Measurements from ENCODE around the gene ZBTB5.
A peak's percentile ranks its signal among the peaks of the same experiment; 100 is the strongest.
"Not testable (repeated sequence)": the region's sequence is repeated elsewhere in the genome, so short reads cannot be mapped to it uniquely, and the experiment has no call there.

Gene ZBTB5

DNA sequence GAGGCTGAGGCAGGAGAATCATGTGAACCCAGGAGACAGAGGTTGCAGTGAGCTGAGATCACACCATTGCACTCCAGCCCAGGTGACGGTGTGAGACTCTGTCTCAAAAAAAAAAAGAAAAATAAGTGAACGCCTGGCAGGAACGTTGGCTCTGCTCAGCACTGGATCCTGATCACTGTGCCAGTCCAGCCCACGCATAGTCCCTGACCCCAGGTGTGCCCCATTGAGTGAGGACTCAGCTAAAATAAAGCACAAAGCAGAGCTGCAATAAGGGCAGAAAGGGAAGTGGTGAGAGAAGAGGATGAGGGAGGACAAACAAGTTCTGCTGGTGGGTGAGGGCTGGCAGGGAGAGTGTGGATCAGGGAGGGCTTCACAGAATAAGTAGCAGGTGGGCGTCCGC is 38.4 kb downstream of the ZBTB5 start:
- H3K9me2 ChIP-seq (replicated peaks; ENCODE audit: insufficient read depth, low read length), result no peaks in the 10 kb centered on the region
- no peaks in the 10 kb centered on the region for H3F3A ChIP-seq (ENCODE audit: insufficient read depth)
- no peak overlapping the region for H3K4me2 ChIP-seq (ENCODE audit: low read depth, low read length, poor library complexity, severe bottlenecking)
- no peak overlapping the region for H2AFZ ChIP-seq (ENCODE audit: low read depth, low read length, severe bottlenecking)
- TF ChIP-seq, protein P1, sequence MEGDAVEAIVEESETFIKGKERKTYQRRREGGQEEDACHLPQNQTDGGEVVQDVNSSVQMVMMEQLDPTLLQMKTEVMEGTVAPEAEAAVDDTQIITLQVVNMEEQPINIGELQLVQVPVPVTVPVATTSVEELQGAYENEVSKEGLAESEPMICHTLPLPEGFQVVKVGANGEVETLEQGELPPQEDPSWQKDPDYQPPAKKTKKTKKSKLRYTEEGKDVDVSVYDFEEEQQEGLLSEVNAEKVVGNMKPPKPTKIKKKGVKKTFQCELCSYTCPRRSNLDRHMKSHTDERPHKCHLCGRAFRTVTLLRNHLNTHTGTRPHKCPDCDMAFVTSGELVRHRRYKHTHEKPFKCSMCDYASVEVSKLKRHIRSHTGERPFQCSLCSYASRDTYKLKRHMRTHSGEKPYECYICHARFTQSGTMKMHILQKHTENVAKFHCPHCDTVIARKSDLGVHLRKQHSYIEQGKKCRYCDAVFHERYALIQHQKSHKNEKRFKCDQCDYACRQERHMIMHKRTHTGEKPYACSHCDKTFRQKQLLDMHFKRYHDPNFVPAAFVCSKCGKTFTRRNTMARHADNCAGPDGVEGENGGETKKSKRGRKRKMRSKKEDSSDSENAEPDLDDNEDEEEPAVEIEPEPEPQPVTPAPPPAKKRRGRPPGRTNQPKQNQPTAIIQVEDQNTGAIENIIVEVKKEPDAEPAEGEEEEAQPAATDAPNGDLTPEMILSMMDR (IDR thresholded peaks at IDR 0.05; ENCODE audit: insufficient read depth, low read length, poor library complexity, severe bottlenecking), result no peak
- TF ChIP-seq EZH2phosphoT487 (conservative IDR thresholded peaks at IDR 0.05; ENCODE audit: low read length), result no peak
- no peaks in the 10 kb centered on the region for H4K20me1 ChIP-seq (ENCODE audit: low read depth, low read length)
- H3K27ac ChIP-seq (ENCODE audit: low read depth, low read length), result no peak overlapping the region
- H3K27me3 ChIP-seq (ENCODE audit: low read length), result no peaks in the 10 kb centered on the region
- no peak overlapping the region for H3K4me3 ChIP-seq (ENCODE audit: insufficient read depth, low read length, poor library complexity, severe bottlenecking)
- no peaks in the 10 kb centered on the region for H3K9me3 ChIP-seq (ENCODE audit: insufficient read depth, low read length)
- H3K9ac ChIP-seq (ENCODE audit: low read length), result no peak overlapping the region
- peaks cover 4% of the 10 kb centered on the region; the same call in 1 of the 2 replicates for H3K36me3 ChIP-seq (ENCODE audit: low read length)
- peaks cover 39% of the 10 kb centered on the region for H3K79me2 ChIP-seq (ENCODE audit: insufficient read depth, low read length)

DNA sequence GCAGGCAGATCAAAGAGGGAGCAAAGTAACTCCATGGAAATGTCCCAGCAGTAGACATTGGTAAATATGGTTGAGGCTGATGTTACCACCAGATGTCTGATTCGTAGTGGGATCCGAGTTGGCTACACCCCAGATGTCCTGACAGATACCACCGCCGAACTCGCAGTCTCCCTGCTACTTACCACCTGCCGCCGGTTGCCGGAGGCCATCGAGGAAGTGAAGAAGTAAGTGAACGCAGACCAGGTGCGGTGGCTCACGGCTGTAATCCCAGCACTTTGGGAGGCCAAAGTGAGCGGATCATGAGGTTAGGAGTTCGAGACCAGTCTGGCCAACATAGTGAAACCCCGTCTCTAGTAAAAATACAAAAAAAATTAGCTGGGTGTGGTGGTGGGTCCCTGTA is 38.8 kb downstream of the ZBTB5 start:
- not testable (repeated sequence) for H4K20me1 ChIP-seq (ENCODE audit: low read depth, low read length); H3K27me3 ChIP-seq (ENCODE audit: low read length); H3K4me3 ChIP-seq (ENCODE audit: insufficient read depth, low read length, poor library complexity, severe bottlenecking); H3K9me3 ChIP-seq (ENCODE audit: insufficient read depth, low read length); H3F3A ChIP-seq (ENCODE audit: insufficient read depth); H3K9me2 ChIP-seq (replicated peaks; ENCODE audit: insufficient read depth, low read length); H3K9ac ChIP-seq (ENCODE audit: low read length); H3K4me2 ChIP-seq (ENCODE audit: low read depth, low read length, poor library complexity, severe bottlenecking); H3K36me3 ChIP-seq (ENCODE audit: low read length); H3K27ac ChIP-seq (ENCODE audit: low read depth, low read length); H2AFZ ChIP-seq (ENCODE audit: low read depth, low read length, severe bottlenecking)
- H3K79me2 ChIP-seq (ENCODE audit: insufficient read depth, low read length), result peaks cover 41% of the 10 kb centered on the region

DNA sequence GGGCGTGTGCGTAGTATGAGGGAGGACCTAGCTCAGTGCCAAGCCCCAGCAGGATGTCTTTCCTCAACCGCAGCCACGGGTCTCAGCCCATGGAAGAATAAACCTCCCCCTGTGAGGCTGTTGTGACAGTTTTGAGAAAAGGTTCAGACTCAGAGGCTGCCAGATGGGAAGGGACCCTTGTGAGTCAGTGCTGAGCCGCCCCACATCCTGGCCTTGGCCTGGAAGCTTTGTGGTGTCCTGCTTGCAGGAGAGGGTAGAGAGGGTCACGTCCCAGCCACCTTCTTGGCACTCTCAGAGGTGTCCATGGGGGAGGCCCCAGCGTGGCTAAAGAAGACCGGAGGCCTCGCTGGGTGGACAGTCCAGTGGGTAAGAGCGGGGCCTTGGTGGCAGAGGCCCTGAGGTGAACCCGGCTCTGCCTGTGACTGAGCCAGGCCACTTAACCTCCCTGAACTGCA is 39.9 kb downstream of the ZBTB5 start:
- no peak overlapping the region for H2AFZ ChIP-seq (ENCODE audit: low read depth, low read length, severe bottlenecking)
- H4K20me1 ChIP-seq (ENCODE audit: low read depth, low read length), result no peaks in the 10 kb centered on the region
- no peak overlapping the region for H3K9ac ChIP-seq (ENCODE audit: low read length)
- H3K4me2 ChIP-seq (ENCODE audit: low read depth, low read length, poor library complexity, severe bottlenecking), result no peak overlapping the region
- H3K27me3 ChIP-seq (ENCODE audit: low read length), result no peaks in the 10 kb centered on the region
- no peaks in the 10 kb centered on the region for H3K9me2 ChIP-seq (replicated peaks; ENCODE audit: insufficient read depth, low read length)
- H3K4me3 ChIP-seq (ENCODE audit: insufficient read depth, low read length, poor library complexity, severe bottlenecking), result no peak overlapping the region
- peaks cover 4% of the 10 kb centered on the region; the same call in 1 of the 2 replicates for H3K36me3 ChIP-seq (ENCODE audit: low read length)
- H3K9me3 ChIP-seq (ENCODE audit: insufficient read depth, low read length), result no peaks in the 10 kb centered on the region
- H3K79me2 ChIP-seq (ENCODE audit: insufficient read depth, low read length), result peaks cover 41% of the 10 kb centered on the region
- TF ChIP-seq, protein P1 (IDR thresholded peaks at IDR 0.05; ENCODE audit: insufficient read depth, low read length, poor library complexity, severe bottlenecking), result no peak
- TF ChIP-seq EZH2phosphoT487 (conservative IDR thresholded peaks at IDR 0.05; ENCODE audit: low read length), result no peak
- H3K27ac ChIP-seq (ENCODE audit: low read depth, low read length), result no peak overlapping the region
- no peaks in the 10 kb centered on the region; the same call in 1 of the 2 replicates for H3F3A ChIP-seq (ENCODE audit: insufficient read depth)

DNA sequence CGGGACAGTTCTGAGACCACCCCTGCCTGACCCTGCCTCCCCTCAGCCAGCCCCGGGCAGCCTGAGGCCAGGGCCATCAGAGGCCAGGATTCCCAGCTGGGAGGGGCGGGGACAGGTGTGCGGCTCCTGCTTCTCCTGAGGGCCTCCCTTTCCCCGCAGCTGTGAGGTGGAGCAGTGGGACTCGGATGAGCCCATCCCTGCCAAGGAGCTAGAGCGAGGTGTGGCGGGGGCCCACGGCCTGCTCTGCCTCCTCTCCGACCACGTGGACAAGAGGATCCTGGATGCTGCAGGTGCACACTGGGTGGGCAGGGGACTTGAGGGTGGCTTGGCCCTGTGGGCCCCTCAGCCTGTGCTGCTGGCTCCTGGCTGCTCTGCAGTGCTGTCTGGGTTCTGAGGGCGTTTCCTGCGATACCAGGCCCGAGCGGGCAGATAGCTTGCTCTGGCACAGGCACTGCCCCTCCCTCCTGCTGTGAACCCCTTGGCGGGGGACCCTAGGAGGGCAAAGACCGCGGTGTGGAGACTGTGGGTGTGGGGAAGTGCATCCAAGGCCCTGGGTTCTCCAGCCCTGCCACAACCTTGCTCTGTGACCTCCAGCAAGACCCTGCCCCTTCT is 40.5 kb downstream of the ZBTB5 start:
- Histone ChIP-seq H3K27ac (ENCODE audit: low read depth, low read length) (peak overlapping the region; percentile 52; the same call in 1 of the 2 replicates), H3K4me2 (ENCODE audit: low read depth, low read length, poor library complexity, severe bottlenecking) (peak overlapping the region; percentile 72)

More for the DNA sequence above, 40.5 kb downstream of the ZBTB5 start:
- no peak overlapping the region for H3K4me3 ChIP-seq (ENCODE audit: insufficient read depth, low read length, poor library complexity, severe bottlenecking)
- TF ChIP-seq, protein P1 (IDR thresholded peaks at IDR 0.05; ENCODE audit: insufficient read depth, low read length, poor library complexity, severe bottlenecking), result no peak
- TF ChIP-seq EZH2phosphoT487 (conservative IDR thresholded peaks at IDR 0.05; ENCODE audit: low read length), result no peak
- no peaks in the 10 kb centered on the region for H3K9me2 ChIP-seq (replicated peaks; ENCODE audit: insufficient read depth, low read length)
- no peaks in the 10 kb centered on the region for H3K9me3 ChIP-seq (ENCODE audit: insufficient read depth, low read length)
- H2AFZ ChIP-seq (ENCODE audit: low read depth, low read length, severe bottlenecking), result no peak overlapping the region
- peak overlapping the region; percentile 78 for H3K9ac ChIP-seq (ENCODE audit: low read length)
- no peaks in the 10 kb centered on the region for H3K27me3 ChIP-seq (ENCODE audit: low read length)
- no peaks in the 10 kb centered on the region; the same call in 1 of the 2 replicates for H3F3A ChIP-seq (ENCODE audit: insufficient read depth)
- H4K20me1 ChIP-seq (ENCODE audit: low read depth, low read length), result no peaks in the 10 kb centered on the region
- H3K79me2 ChIP-seq (ENCODE audit: insufficient read depth, low read length), result peaks cover 41% of the 10 kb centered on the region
- H3K36me3 ChIP-seq (ENCODE audit: low read length), result peaks cover 4% of the 10 kb centered on the region; the same call in 1 of the 2 replicates
